GM12801 (cell line): Measurements from ENCODE around the gene HYAL3.

Source experiments
- CTCF ChIP-seq: IDR thresholded peaks from one replicate; pipeline ENCODE4 v1.5.1; 2011; ENCODE audit warnings: control low read depth; ENCODE audit not compliant: insufficient read length; ENCODE audit errors: extremely low read depth

The HYAL3 gene

DNA sequence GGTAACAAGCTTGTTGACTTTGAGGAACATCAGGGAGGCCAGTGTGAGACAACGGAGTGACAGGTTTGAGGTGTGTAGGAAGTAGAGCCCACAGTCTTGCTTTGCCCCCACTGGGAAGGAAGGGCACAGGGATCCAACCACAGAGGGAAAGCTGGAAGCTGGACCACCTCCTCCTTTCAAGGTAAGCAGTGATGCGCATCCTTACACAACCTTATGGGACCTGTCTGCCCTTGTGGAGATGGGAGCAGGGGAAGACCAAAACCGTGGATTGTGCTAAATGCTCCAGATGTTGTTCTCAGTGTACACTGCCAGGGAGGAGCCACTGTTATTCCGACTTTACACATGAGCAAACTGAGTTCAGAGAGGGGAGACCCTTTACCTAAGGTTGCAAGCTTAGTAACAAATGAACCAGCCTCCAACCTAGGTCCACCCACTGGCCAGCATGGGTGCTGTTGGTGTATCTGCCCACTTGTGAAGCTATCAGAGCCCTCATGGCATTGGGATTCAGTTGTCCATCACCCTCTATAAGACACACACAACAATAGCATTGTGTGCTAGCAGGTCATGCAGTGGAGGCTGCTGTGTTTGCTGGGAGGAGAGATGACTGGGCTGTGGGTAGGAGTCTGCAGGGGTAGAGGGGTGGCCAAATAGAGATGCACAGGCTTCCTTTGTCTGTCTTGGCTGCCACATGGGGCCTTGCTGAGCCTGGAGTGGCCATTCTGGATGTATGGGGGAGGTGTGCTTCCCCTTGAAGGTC, 20.9 kb downstream of the HYAL3 start:
- no peak for TF ChIP-seq CTCF

- TF ChIP-seq CTCF: no peak
Measured at GRCh38 chr3:50276762-50277101, 22.5 kb downstream of the HYAL3 start.

DNA sequence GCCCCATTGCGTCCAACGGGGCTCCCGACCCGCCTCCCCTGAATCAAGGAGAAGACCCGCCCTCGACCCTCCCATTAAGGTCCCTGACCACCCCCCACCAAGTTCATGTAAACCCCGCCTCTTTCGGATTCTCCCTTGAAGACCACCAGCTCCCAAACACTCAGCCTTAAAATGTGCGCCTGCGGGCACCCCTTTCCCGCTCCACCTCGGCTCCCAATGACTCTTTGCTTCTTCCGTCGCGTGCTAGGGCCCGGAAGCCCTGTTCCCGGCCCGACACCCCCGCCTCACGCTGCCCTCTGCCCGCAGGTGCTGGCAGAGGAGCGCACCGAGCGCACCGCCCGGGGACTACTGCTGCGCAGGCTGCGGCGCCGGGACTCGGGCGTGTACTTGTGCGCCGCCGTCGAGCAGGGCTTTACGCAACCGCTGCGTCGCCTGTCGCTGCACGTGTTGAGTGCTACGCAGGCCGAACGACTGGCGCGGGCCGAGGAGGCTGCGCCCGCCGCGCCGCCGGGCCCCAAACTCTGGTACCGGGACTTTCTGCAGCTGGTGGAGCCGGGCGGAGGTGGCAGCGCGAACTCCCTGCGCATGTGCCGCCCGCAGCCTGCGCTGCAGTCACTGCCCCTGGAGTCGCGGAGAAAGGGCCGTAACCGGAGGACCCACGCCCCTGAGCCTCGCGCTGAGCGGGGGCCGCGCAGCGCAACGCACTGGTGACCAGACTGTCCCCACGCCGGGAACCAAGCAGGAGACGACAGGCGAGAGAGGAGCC, 23.0 kb downstream of the HYAL3 start:
- no peak for TF ChIP-seq CTCF

DNA sequence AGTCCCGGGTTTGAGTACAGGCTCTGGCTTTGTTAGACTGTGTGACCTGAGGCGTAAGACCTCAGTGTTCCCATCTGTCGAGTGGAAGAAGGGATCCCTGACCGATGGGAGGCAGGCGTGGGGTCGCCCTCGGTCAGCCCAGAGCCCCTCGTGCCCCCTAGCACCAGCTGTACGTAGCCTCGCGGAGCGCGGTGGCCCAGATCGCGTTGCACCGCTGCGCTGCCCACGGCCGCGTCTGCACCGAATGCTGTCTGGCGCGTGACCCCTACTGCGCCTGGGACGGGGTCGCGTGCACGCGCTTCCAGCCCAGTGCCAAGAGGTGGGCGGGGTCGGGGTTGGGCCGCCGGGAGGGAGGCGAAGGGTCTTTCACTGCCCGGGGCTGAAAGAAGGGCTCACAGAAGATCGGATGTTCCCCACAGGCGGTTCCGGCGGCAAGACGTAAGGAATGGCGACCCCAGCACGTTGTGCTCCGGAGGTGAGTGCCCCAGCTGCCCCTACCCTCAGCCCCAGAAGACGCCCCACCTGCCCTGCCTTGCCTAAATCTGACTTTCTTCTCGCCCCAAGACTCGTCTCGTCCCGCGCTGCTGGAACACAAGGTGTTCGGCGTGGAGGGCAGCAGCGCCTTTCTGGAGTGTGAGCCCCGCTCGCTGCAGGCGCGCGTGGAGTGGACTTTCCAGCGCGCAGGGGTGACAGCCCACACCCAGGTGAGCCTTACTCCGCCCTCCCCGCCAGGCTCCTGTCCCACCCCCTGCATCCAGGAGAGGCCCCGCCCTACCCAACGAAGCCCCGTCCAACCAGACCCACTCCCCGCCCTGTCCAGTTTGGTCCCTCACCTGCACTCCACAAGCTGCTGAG, 23.8 kb downstream of the HYAL3 start:
- TF ChIP-seq CTCF: no peak

- TF ChIP-seq CTCF: no peak
Measured at GRCh38 chr3:50274371-50275104, 24.7 kb downstream of the HYAL3 start.

- TF ChIP-seq CTCF: no peak
Measured at GRCh38 chr3:50273689-50274065, 25.5 kb downstream of the HYAL3 start.
